Thymus (tissue), 11 donors: ENCODE data around the gene KNG1. TPM values are rescaled to one million over a fixed set of nuclear protein-coding genes. Genes with fewer than 3 reads are reported as not detected.

Source experiments
- DNase-seq, 9 donors: peaks; one replicate each; pipeline ENCODE4 v3.0.0-alpha.2; 2013; ENCODE audit warnings: low spot score in 9 of 9, low read depth in 6 of 9, missing footprints in 1 of 9
- H3K27ac ChIP-seq, 2 donors: one replicate each; pipeline ENCODE4 v1.5.1; 2013; ENCODE audit warnings: control low read depth in 1 of 2, low read depth in 1 of 2, low read length in 1 of 2, mild to moderate bottlenecking in 1 of 2, moderate library complexity in 1 of 2
- H3K27me3 ChIP-seq, 2 donors: one replicate each; pipeline ENCODE4 v1.5.1; 2013; ENCODE audit warnings: low read length in 1 of 2; ENCODE audit not compliant: control insufficient read depth in 2 of 2, insufficient read depth in 1 of 2
- H3K36me3 ChIP-seq, 2 donors: one replicate each; pipeline ENCODE4 v1.5.1; 2013; ENCODE audit warnings: low read length in 1 of 2, mild to moderate bottlenecking in 1 of 2, moderate library complexity in 1 of 2; ENCODE audit not compliant: control insufficient read depth in 2 of 2, insufficient read depth in 2 of 2
- H3K4me1 ChIP-seq, 2 donors: one replicate each; pipeline ENCODE4 v1.5.1; 2013; ENCODE audit warnings: low read length in 2 of 2; ENCODE audit not compliant: control insufficient read depth in 2 of 2, insufficient read depth in 2 of 2
- H3K4me3 ChIP-seq, 2 donors: one replicate each; pipeline ENCODE4 v1.5.1; 2013; ENCODE audit warnings: low read length in 2 of 2, control low read depth in 1 of 2, mild to moderate bottlenecking in 1 of 2
- H3K9me3 ChIP-seq, 2 donors: one replicate each; pipeline ENCODE4 v1.5.1; 2013; ENCODE audit warnings: low read length in 1 of 2, mild to moderate bottlenecking in 1 of 2; ENCODE audit not compliant: control insufficient read depth in 2 of 2, insufficient read depth in 1 of 2
- WGBS: extraction: QIAGEN DNeasy Blood & Tissue Kit; methylation state at CpG from one replicate; pipeline ENCODE4 v1.1.7; 2013; 5-methylcytosine and 5-hydroxymethylcytosine counted together
- polyA plus RNA-seq: library from polyadenylated mRNA; stranded (reverse); fragments of 200-250 nt; gene quantifications from one replicate; pipeline ENCODE4 v1.2.3, GENCODE V29; 2013
- total RNA-seq: library from RNA; stranded (reverse); fragments of 120-200 nt; gene quantifications from one replicate; pipeline ENCODE4 v1.2.4, GENCODE V29; 2013
- donor health status: healthy.

KNG1 gene
- total and polyA plus RNA-seq, 2 donors = 0.14 to 0.30 TPM

DNA sequence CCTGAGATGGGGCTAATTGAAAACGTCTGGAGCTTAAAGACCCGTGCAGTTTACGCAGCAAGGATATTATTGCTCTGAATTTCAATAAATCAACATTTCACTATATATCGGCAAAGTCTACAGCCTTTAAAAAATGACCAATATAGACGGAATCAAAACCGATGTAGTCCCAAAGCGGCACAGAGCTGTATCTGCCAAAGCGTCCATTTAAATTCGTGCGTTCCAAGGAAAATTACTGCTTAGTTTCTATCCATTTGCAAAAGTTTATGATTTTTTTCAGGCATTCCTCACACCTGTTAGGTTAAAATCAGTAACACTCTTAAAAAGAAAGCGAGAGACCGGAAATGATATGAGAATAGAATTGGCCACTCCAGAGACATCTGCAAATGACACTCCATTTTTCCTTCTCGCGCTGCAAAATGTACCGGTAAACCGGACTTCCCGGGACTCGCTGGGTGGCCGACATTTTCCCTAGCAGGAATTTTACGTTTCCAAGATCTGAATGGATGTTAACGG, 65.4 kb downstream of the KNG1 start:
- peaks cover 18 to 20% of the 10 kb centered on the region in 2 donors for H3K4me1 ChIP-seq
- WGBS = 8% methylated on average over 21 of the region's 21 CpGs
- peak overlapping the region; percentile 68 to 95 for H3K4me3 ChIP-seq
- peaks cover 28 to 35% of the 10 kb centered on the region in 2 donors for H3K36me3 ChIP-seq
- peaks cover 0 to 3% of the 10 kb centered on the region in 2 donors for H3K9me3 ChIP-seq
- H3K27ac ChIP-seq = peak overlapping the region; percentile 92 to 99
- DNase-seq = peak in 3 of 9 donors; percentile 51 to 79 (median 55)
- peaks cover 0 to 4% of the 10 kb centered on the region in 2 donors for H3K27me3 ChIP-seq

DNA sequence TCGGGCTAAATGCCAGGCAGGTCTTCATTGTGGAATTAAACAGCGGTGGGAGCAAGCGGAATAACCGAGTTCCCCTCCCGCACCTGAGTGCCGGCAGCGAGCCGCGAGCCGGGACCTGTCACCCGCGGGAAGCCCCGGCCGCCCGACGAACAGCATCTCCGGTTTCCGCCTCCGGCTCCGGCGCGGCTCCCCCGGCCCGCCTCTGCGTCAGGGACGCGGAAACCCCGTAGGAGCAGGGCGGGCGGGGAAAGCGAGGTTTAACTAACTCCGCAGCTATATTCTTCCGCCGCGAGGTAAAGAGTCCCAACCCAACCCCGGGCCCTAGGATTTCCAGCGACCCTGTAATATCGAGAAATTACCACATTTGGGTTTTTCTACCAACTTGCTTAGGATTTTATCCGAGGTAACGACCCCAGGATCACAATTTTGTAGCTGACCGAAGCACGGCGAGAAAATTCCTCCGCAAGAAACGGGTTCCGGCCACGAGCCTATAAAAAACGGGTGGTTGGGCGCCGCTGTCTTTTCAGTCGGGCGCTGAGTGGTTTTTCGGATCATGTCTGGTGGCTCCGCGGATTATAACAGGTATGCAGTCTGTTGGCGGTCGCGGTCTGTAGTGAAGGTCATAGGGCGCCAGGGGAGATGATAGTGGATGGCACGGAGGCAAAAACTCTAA, 66.0 kb downstream of the KNG1 start, which contains the start of gene EIF4A2:
Gene EIF4A2, plus strand, starts transcription at position 520 of the 673 bp plus-strand sequence. Its CDS starts 34 bp downstream, at position 554.
- H3K4me1 ChIP-seq = peaks cover 18 to 20% of the 10 kb centered on the region in 2 donors
- under 1% methylated on average over 60 of the region's 60 CpGs for WGBS
- peak within 1 kb of the TSS; percentile 92 to 99 for H3K27ac ChIP-seq
- peaks cover 0 to 3% of the 10 kb centered on the region in 2 donors for H3K9me3 ChIP-seq
- peaks cover 34 to 41% of the 10 kb centered on the region in 2 donors for H3K36me3 ChIP-seq
- peak within 1 kb of the TSS; percentile 68 to 95 for H3K4me3 ChIP-seq
- DNase-seq = peak; percentile 81 to 95 (median 90)
- H3K27me3 ChIP-seq = peaks cover 0 to 4% of the 10 kb centered on the region in 2 donors

DNA sequence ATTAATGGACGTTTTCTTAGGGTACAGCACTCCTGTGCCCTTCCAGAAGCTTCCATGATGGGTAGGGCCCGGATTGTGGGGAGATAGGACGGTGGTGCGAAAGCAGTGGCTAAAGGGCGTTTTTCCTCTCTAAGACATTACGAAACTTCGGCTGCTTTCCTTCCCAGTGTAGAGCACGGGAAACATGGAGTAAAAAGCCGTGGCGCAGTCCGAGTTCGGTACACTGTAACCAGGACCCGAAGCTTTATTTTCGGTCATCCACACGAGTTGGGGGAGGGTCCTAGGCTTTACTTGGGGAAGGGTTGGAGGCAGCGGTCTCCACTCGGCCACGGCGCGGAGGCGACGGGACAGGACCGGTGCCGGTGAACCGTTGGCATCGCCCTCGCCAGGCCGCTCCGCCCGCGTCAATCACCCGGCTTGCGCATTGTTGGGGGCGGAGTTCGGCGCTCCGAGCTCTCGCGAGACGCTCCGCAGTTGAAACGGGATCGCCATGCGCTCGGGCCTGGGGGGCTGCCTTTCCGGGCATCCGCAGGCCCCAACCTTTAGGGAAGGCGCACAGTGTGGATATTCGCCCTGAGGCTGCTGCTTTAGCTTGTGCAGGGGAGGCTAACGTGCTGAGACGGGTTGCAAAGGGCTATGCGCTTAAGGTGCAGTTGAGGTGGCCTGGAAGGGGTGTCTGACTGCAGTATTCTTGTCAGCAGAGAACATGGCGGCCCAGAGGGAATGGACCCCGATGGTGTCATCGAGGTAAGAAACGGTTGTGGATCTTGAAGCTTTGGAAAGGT, 66.8 kb downstream of the KNG1 start:
- WGBS = under 1% methylated on average over 56 of the region's 56 CpGs
- H3K36me3 ChIP-seq = peaks cover 41 to 48% of the 10 kb centered on the region in 2 donors
- DNase-seq = peak; percentile 69 to 93 (median 85)
- peaks cover 0 to 4% of the 10 kb centered on the region in 2 donors for H3K27me3 ChIP-seq
- H3K27ac ChIP-seq = peak overlapping the region; percentile 92 to 99
- peaks cover 0 to 3% of the 10 kb centered on the region in 2 donors for H3K9me3 ChIP-seq
- H3K4me1 ChIP-seq = peaks cover 18 to 20% of the 10 kb centered on the region in 2 donors
- H3K4me3 ChIP-seq = peak overlapping the region; percentile 68 to 95

DNA sequence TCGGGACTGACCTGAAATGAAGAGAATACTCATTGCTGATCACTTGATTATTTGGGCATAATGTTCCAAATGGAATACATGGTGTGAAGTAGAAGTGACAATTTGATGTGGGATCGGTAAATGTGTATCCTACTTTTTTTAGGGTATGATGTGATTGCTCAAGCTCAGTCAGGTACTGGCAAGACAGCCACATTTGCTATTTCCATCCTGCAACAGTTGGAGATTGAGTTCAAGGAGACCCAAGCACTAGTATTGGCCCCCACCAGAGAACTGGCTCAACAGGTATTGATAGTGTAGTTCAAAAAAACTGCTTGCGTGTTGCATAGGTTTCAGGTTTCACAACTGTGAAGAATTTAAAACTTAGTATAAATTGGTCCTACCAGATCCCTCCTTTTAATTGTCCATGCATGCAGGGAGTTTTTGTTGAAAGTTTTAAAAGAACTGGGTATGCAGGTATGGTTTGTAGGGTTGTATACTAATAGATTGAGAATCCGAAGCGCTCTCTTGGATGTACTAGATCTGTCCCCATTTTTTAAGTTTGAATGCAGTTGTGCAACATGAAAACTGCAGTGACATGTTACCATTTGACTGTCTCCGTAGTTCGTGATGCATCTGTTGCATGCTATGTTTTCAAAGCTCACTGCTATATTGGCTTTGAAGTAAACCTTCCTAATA, 67.8 kb downstream of the KNG1 start:
- WGBS = 28% methylated on average over 7 of the region's 7 CpGs
- H3K4me1 ChIP-seq = peaks cover 18 to 20% of the 10 kb centered on the region in 2 donors
- no peak for DNase-seq
- peaks cover 0 to 3% of the 10 kb centered on the region in 2 donors for H3K9me3 ChIP-seq
- H3K27me3 ChIP-seq = peaks cover 0 to 4% of the 10 kb centered on the region in 2 donors
- H3K36me3 ChIP-seq = peaks cover 43 to 59% of the 10 kb centered on the region in 2 donors
- H3K27ac ChIP-seq = peak overlapping the region in 1 of 2 donors; percentile 99
- H3K4me3 ChIP-seq = peak overlapping the region; percentile 68 to 95

DNA sequence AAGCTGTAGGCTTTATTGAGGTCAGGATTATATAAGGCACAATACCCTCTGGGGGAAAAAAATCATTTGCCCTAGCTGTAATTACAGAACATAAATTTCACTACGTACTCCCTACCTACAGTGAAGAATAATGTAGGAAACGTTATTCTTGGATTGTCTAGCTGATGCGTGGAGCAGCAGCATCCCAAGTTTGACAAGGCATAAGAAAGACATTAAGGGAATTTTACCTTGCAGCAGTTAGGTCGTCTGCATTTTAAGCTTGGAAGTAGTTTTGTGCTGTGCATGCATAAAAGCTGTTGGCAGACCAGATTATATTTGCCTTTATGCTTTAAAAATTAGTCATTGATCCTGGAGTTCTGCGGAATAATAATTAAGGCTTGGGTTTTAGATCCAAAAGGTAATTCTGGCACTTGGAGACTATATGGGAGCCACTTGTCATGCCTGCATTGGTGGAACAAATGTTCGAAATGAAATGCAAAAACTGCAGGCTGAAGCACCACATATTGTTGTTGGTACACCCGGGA, 68.4 kb downstream of the KNG1 start:
- WGBS = 49% methylated on average over 7 of the region's 7 CpGs
- Histone ChIP-seq H3K27ac (peak overlapping the region in 1 of 2 donors; percentile 99), H3K4me3 (peak overlapping the region; percentile 68 to 95), H3K9me3 (peaks cover 0 to 3% of the 10 kb centered on the region in 2 donors), H3K27me3 (peaks cover 0 to 4% of the 10 kb centered on the region in 2 donors), H3K4me1 (peaks cover 18 to 20% of the 10 kb centered on the region in 2 donors), H3K36me3 (peaks cover 48 to 65% of the 10 kb centered on the region in 2 donors)
- no peak for DNase-seq

DNA sequence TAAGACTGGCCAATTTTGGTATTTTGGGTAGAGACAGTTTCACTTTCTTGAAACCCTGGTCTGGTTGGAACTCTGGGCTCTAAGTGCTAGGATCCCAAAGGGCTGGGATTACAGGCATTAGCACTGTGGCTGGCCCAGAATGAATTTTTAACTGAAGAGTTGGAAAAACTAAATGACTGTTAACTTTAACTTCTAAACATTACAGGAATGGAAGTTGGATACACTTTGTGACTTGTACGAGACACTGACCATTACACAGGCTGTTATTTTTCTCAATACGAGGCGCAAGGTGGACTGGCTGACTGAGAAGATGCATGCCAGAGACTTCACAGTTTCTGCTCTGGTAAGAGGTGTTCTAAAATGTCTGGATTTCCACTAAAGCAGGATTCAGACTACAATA, 69.8 kb downstream of the KNG1 start:
- H3K4me1 ChIP-seq = peaks cover 18 to 20% of the 10 kb centered on the region in 2 donors
- H3K27ac ChIP-seq = no peak overlapping the region

DNA sequence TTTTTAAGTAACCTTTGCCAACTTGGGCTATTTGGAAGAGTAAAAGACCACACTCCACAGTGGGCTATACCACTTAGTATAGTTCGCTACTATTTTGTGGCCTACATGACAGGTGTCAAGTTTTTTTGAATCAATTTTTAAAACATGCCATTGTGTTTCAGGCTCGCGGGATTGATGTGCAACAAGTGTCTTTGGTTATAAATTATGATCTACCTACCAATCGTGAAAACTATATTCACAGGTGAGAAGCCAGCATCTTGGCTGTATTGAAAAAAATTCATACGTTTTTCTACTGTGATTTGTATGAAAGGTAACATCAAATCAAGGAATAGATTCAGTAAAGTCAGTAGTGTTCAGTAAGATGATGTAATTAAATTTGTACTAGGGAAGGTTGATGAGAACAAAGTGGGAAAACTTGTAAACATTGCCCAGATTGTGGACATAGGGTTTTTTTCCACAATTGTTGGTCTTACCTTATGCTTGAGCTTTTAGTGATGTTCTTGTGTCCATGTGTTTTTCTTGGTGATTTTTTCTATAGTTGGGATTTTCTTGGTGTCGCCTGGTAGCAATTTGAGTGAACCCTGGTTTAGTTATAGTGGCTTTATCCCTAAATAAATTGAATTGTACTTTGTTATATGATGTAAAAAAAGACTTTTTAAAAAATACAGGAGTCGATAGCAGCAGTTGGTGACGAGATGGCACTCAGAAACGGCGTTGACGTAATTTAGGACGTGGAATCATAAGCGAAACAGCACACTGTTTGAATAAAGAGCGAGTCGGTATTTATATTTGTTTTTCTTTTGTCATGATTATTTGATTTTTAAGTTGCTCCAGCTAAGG, 70.7 kb downstream of the KNG1 start:
- Histone ChIP-seq H3K27ac (no peak overlapping the region), H3K4me3 (no peak overlapping the region)

More for the DNA sequence above, 69.8 kb downstream of the KNG1 start:
- DNase-seq = no peak
- Histone ChIP-seq H3K27me3 (peaks cover 0 to 4% of the 10 kb centered on the region in 2 donors), H3K4me3 (peak overlapping the region in 1 of 2 donors; percentile 13), H3K9me3 (peaks cover 0 to 3% of the 10 kb centered on the region in 2 donors), H3K36me3 (peaks cover 50 to 76% of the 10 kb centered on the region in 2 donors)
- 94% methylated on average over 3 of the region's 3 CpGs for WGBS

More for the DNA sequence above, 70.7 kb downstream of the KNG1 start:
- H3K36me3 ChIP-seq = peaks cover 50 to 85% of the 10 kb centered on the region in 2 donors
- H3K9me3 ChIP-seq = peaks cover 0 to 3% of the 10 kb centered on the region in 2 donors
- H3K27me3 ChIP-seq = peaks cover 0 to 4% of the 10 kb centered on the region in 2 donors
- H3K4me1 ChIP-seq = peaks cover 15 to 16% of the 10 kb centered on the region in 2 donors
- WGBS = 95% methylated on average over 15 of the region's 15 CpGs
- DNase-seq = no peak
